GM20431 (cell line): ENCODE data around the gene IQCK.

Source experiments
- in situ Hi-C: fragments of 300-500 bp; cut with MseI, MboI; formaldehyde crosslinking; loops from one replicate; pipeline ENCODE4 v1.15.0; 2020; ENCODE audit warnings: low sequenced_read_pairs; ENCODE audit not compliant: unreplicated experiment

Gene IQCK

DNA sequence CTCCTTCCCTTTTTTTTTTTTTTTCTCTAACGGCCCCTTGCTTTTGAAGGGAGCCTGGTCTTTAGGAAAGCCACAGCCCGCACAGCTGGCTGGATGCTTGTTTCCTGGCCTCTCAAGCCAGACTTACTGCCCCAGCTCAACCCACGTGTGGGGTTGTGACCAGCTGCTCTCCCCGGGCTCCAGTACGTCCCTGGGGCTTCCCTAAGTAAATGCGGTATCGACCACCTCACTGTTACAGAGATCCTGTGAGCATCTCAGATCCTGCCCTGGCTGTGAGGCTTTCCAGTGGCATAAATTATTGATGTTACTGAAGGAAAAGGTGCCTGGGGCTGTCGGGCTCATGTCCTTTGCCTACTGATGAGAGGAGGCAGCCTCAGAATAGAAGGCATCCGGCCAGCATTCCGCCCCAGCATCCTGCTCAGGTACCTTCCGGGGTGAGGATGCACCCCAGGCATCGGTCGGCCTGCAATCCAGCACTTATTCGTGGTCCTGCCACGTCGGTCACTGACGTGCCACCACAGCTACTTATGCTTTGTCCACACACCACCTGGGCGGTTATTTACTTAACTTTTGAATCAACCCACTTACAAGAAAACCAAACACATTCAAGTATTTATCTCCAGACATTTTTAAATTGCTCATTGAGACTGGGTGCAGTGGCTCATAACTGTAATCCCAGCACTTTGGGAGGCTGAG is 156.9 kb downstream of the IQCK start:
- in situ Hi-C loops = no loop called here

DNA sequence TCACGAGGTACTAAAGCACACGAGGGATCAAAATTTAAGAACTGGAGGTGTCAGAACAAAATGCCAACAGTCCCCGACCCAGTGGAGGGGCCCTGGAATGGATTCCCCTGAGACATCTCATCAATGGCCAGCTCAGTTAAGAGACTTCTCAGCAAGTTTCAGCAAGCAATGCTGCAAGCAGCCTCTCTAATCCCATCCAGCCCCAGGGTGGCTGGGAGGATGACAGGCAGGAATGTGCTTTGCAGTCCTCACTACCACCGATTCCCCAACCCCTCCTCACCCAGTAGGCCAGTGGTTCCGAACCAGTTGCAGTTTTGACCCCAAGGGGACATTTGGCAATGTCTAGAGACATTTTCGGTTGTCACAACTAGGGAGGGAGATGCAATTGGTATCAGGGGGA is 157.8 kb downstream of the IQCK start:
- in situ Hi-C loops = no loop called here

DNA sequence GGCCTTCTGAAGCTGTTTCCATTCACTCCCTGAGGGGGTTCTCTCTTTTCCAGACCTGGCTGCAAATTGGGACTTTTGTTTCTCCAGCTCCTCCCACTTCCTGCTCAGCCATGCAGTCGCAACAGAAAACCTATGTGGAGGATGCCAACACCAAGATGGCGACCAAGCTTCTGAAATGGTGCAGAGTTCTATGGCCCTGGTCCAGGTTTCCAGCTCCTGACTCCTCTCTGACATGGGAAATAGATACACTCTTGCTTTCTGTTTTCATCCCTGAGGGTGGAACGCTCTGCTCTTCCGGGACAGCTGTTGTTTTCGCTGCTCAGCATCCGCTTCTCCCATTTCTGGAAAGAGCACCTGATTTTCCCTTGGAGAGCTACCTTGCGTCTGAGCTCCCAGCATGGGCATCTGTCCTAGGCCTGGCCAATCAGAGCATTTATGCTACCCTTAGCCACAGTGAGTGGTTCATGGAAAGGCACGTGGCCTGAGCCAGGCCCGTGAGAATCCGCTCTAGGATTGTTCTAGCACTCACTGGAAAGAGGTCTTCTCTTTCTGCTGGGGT is 158.5 kb downstream of the IQCK start:
- in situ Hi-C loops = no loop called here

DNA sequence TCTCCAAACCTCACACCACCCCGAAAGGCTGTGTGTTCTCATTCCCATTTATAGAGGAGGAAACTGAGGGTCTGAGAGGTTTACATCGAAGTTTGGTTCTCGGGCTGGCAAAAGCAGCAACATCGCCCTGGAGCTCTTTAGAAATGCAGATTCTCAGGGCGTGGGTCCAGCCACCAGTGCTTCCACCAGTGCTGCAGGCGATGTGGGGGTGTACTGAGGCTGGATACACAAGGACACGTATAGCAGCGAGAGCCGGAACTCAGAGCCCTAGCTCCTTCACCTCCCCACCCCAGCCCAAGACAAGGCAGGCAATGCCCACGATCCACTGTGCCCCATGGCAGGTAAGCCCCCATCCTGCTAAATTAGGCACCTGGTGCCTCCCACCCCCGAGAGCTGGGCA is 160.7 kb downstream of the IQCK start:
- in situ Hi-C loops = no loop called here

DNA sequence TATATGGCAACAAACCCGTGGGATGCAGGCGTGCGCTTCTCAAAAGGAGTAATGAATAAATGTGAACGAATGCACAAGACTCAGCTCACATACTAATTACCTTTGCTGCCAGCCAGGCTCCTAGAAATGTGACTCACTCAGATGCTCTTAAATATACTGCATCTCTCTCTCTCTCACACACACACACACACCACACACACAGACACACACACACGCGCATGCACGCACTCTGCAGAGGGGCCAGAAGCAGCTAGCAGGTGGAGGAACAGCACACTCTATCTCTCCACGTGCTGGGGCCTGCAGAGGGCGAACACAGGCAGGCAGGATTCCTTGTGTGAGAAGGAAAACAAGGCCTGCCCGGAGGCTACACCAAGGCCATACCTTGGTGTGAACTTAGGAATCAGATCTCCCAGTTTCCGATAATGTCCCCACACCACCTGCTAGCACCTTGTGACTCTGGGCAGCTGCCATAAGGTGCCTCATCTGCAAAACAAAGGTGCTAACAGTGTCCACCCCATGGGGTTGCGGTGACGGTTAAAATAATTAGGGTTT is 161.2 kb downstream of the IQCK start:
- in situ Hi-C loops = no loop called here

DNA sequence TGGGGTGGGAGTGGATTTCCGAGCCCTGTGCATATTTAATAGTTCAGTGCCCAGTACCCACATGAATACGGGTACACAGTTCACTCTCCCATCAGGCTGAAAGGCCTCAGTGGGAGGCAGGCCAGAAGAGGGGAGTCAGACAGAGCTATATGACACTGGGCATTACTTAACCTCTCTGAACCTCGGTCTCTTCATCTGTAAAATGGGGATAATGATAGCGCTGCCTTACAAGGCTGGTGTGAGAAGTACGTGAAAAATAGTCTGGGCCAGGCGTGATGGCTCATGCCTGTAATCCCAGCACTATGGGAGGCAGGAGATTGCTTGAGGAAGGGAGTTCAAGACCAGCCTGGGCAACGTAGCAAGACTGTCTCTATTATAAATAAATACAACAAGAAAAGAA is 163.0 kb downstream of the IQCK start:
- in situ Hi-C loops = loop anchor here (10.0 kb wide), 1 partner anchor 286 kb away; no protein-coding TSS in a partner anchor

DNA sequence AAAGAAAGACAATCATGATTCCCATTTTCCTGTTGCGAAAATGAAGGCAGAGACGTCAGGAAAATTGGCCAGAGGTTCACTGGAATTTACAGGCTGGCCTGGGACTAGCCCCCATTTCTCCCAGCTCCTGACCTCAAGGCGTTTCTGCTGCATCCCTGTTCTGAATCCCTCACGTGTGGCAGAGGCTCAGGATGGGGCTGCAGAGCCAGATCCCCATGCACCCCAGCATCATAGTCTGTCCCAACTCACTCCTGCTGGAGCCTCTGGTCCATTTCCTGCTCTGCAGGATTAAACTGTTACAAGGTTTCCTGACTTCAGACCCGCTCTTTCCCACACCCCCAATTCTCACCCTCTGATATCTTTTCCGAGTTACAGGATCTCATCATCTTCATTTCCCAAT is 163.7 kb downstream of the IQCK start:
- in situ Hi-C loops = loop anchor here (10.0 kb wide), 1 partner anchor 287 kb away; no protein-coding TSS in a partner anchor

DNA sequence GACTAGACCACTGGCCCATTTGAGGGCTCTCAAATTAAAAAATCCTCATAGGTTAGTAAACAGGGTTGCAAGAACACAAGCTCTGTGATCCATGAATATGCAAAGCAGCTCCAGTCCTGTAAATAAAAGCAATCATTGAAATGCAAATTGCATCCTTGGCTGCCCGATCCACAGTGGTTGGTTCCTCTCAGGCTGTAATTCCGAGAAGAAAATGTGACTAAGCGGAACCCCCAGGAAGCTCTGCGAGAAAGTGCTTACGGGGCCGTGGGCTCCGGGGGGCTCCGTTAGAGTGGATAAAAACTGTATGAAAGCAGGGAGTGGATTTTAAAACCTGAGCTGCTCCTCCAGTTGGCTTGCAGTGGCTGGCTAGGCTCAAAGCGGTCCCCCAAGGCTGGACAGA is 164.1 kb downstream of the IQCK start:
- in situ Hi-C loops = loop anchor here (10.0 kb wide), 1 partner anchor 287 kb away; no protein-coding TSS in a partner anchor

DNA sequence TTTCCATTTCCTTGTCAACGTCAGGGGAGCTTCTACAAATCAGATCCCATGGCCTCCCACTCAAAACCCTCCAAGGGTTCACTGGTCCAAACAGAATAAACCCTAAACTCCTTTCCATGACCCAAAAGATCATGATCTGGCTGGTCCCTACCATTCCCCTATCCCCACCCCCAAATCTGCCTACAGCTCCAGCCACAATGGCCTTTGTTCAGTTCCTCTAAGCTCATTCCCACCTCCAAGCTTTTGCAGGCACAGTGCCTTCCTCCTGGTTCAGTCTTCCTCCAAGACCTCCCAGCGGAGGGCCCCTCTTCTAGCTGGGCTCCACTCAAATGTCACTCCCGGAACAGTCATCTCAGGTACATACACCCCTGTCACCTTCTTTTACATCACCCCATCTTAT is 164.6 kb downstream of the IQCK start:
- in situ Hi-C loops = loop anchor here (10.0 kb wide), 1 partner anchor 288 kb away; no protein-coding TSS in a partner anchor

DNA sequence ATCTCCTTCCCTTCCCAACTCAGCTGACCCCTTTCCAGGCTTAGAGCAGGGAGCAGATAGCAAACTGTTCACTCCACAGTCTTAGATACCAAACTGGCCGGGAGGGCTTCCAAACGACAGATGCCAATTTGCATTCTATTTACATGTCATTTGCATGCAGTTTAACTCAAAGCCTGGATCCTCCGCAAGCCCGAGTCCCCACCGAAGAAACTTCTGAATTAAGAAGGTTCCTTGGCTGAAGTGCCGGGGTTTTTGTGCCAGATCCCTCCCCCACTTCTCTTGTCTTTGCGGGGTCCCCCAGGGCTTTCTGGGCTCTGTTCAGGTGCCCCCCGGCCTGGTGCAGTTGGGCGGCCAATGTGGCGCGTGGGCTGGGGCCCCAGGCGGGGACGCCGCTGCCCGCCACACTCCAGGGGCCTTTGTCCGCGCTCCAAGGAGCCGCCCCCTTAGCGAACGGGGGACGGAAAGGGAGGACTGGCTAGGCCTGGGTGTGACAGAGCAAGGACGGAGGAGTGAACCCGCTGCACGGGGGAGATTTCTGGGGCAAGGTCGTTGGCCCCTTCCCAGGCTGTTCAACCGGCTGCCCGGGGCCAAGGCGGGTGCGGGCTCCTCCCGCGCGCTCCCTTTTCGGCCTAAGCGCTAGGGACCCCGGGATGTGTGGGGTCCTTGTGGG is 165.4 kb downstream of the IQCK start:
- in situ Hi-C loops = loop anchor here (10.0 kb wide), 1 partner anchor 289 kb away; no protein-coding TSS in a partner anchor

DNA sequence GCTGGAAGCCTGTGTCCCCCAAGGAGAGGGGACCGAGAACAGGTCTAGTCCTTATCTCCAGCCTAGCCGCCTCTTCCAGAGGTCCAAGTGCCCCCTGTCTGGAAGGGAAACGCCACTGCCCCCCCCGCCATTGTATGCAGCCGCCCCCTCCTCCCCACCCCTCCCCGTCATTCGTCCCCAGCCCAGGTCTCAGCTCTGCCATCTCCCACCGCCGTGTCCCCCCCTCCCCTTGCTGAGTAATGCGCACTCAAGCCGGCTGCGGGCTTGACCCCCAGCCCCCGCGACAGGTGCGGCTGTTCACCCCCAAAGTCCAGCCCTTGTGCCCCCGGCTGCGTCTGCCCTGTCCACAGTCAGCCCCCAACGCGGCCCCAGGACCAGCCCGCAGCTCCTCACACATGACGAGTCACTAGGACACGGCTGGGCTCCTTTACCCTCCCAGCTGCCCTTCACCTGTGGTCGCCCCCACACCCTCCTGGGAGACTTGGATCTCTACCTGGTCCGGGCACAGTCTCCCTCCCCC is 166.0 kb downstream of the IQCK start:
- in situ Hi-C loops = loop anchor here (10.0 kb wide), 1 partner anchor 289 kb away; no protein-coding TSS in a partner anchor

DNA sequence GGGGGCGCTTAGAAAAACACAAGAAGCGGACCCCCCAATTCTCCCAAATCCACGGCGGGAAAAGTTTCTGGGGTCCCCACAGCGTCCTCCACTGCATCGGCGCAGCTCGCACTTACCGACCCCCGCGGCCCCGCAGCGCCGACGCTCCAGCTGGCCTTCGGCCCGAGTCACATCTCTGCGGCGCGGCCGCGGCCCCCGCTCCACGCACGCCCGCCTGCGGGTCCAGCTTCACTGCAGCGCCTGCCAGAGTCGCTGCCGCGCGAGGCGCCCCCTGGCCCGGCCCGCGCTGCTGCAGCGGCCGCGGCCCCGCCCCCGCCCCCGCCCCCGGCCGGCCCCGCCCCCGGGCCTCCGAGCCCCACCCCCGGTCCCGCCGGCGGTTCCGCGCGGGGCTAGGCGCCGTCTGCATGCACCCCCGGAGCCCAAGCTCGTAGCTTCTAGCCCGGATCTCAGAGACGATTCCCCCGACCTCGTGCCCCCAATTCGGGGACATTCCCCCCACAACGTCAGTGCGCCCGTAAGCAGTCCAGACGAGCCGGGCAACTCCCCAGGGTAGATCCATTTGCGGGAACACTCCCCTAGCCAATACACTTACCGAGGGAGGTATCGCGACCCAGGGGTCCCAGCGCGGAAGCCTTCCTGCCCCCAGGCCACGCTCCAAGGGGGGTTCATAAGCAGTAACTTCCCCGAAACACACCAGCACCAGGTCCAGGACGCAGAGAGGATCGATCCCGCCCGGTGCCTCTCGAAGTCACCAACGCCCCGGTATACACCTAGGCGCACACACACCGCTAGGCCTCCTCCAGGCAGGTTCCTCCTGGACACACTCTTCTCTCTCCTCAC is 166.8 kb downstream of the IQCK start, which contains the start of gene GPRC5B:
TSS of gene GPRC5B (minus strand) at position 238 of the 840 bp plus-strand sequence. CDS start 12,003 bp downstream, outside the sequence.
- in situ Hi-C loops = loop anchor here (10.0 kb wide), 1 partner anchor 290 kb away; no protein-coding TSS in a partner anchor

DNA sequence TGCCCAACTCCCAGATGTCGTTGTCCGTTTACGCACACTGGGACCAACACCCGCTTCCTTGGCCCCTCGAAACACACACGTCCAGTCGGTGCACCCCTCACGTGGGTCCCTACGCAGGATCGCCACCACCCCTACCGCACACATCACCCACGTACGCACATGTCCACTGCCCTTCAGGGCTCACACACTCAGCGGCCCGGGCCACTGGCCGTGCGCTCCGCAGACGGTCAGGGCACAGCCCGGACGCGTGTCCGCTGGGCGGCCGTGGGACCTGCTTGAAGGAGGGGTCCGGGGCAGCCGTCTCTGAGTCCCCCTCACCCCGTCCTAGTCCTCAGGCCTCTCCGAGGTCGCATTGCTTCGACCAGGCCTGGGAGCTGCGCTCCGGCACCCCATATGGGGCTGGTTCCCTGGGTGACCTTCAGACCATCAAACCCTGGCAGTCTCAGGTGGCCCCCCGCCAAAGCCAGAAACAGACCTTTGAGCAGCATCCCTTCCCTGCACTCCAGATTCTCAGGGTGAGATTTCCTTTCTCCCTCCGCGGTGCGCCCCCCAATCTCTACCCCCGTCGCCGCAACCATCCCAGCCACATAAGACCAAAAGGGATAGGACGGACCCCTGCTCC is 167.5 kb downstream of the IQCK start:
- in situ Hi-C loops = loop anchor here (10.0 kb wide), 1 partner anchor 291 kb away; no protein-coding TSS in a partner anchor

DNA sequence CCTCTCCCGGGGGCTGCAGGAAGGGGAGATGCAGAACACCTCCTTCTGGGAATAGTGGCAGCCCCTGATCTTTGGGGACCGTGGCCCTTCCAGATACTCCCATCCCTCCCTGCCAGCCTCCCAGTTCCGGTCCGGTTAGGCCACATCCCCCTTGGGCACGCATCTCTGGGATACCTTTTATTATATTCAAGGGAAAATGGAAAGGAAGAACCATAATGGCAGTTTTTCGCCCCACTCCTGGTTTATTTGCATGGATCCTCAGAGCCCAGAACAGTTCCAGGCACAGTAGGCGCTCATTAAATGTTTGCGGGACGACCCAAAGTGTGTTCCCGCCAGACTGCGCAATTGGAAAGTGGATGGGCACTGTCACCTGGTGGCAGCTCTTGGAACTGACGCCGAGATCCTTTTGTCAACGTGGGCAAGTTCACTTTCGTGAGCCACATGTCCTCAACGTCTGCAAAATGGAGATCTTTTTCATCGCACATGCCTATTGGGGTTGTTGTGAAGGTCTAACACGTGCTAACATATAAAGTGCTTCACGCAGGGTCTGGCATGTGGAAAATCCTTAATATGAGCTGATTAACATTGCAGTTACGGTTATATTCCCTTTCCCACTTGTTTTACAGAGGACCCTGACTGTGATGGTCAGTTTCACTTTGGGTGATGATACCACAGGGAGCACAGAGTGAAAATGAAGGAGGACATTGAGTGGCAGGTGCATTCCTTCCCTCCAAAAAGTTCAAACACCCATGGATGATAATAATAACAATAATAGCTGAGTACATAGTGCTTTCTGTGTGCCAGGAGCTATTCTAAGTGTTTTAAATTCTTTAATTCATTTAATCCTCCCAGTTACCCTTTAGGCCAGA is 168.2 kb downstream of the IQCK start:
- in situ Hi-C loops = loop anchor here (10.0 kb wide), 1 partner anchor 292 kb away; no protein-coding TSS in a partner anchor

DNA sequence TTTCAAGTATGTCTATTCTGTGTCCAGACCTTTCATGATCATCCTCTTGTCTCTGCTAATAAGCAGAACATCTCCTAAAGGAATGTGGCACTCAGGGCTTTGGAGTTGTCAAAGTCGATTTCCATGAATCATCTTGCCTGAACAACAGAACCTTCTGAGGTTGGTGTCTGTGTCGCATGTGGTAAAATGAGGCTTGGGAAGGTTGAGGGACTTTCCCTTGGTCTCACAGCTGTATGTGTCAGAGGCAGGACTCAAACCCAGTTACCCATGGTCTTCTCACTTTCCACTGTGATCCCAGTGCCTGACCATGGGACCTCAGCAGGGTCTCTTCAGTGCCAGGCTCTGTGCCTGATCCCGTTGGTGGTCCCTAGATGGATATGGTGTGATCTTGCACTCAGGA is 170.8 kb downstream of the IQCK start:
- in situ Hi-C loops = loop anchor here (10.0 kb wide), 1 partner anchor 294 kb away; no protein-coding TSS in a partner anchor

DNA sequence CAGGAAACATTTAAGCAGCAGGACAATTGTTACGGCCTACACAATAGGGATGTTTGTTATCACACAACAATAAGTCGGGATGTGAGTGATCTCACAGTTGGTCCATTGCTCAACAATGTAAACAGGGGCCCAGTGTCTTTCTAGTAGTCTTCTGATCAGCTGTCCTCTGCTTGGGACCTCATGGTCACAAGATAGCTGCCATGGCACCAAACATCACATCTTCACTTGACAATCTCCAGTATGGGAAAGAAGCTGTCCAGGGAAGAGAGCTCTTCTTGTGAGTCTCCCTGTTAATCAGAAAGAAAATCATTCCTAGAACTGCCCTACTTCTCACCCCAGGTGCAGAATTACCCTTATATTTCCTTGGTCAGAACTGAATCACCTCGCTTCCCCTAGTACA is 172.8 kb downstream of the IQCK start:
- in situ Hi-C loops = no loop called here

DNA sequence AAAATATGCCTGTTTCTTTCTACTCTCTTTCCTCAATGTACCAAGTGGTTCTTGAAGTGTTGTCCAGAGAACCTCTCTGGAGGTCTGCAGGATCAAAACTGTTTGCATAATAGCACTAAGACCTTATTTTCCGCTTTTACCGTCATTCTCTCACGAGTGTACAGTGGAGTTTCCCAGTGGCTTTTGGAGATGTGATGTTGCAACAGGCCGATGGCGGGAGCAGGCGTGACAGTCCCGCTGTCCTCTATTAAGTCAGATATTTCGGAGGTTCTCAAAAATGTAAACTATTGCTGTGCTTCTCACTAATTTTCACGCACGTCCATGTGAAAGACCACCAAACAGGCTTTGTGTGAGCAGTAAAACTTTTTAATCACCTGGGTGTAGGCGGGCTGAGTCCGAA is 174.8 kb downstream of the IQCK start:
- in situ Hi-C loops = no loop called here

DNA sequence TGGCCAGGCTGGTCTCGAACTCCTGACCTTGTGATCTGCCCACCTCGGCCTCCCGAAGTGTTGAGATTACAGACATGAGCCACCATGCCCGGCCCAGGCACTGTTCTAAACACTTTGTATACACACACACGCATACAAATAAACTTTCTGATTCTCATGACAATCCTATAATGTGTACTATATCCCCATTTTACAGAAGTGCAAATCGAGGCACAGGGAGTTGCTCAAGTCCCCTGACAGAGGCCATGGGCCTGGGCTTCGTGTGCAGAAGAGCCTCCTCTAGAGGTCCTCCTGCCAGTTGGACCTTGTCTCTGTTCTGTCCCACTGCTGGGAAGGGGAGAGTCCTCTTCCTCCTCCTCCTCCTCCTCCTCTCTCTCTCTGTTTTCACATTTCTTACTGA is 176.5 kb downstream of the IQCK start:
- in situ Hi-C loops = no loop called here
